ENCODE measurements around the gene ZNF169. TPM values are rescaled to one million over a fixed set of nuclear protein-coding genes. Genes with fewer than 3 reads are reported as not detected.

The ZNF169 gene
- polyA plus RNA-seq, 1 donor from 2014 or later, result 8.3 TPM

DNA sequence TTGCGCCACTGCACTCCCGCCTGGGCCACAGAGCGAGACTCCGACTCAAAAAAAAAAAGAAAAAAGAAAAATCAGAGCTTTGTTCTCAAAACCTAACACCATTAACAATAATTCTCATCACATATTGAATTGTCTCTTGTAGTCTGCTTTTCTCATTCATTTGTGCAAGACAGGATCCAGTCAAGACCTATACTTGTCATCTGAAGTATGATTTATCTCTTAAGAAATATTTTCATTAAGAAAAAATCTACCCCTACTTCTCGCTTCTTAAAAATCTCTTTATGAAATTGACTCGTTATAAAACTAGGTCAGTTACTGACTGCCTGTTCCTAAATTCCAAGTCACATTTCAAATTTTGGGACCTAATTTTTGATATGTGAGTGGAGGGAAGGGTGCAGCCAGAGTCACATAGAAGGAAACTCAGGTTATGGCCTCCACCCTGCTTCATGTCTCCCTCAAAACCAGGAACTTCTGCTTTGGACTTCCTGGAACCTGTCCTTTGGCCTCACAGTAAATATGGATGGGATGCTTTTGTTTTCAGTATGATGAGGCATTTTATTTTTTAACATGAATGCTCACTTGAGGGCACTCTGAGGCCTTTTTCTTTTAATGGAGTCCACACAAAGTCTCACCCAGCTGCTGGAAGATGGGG, 18.9 kb downstream of the ZNF169 start:
- H3K79me2 ChIP-seq (replicated peaks; ENCODE audit: insufficient read depth, low read length), result no peaks in the 10 kb centered on the region
- no peak overlapping the region for H3K9ac ChIP-seq (ENCODE audit: low read length)
- no peak overlapping the region for H2AFZ ChIP-seq (ENCODE audit: low read depth, low read length)
- no peak overlapping the region for H3K27ac ChIP-seq (ENCODE audit: low read length)
- H3K36me3 ChIP-seq (ENCODE audit: insufficient read depth, low read length), result no peaks in the 10 kb centered on the region
- no peaks in the 10 kb centered on the region for H3K27me3 ChIP-seq (ENCODE audit: insufficient read depth, low read depth, low read length)
- no peak overlapping the region for H3K4me2 ChIP-seq (ENCODE audit: low read length)
- no peak for TF ChIP-seq RAD21 (conservative IDR thresholded peaks at IDR 0.05)
- TF ChIP-seq, protein P1, sequence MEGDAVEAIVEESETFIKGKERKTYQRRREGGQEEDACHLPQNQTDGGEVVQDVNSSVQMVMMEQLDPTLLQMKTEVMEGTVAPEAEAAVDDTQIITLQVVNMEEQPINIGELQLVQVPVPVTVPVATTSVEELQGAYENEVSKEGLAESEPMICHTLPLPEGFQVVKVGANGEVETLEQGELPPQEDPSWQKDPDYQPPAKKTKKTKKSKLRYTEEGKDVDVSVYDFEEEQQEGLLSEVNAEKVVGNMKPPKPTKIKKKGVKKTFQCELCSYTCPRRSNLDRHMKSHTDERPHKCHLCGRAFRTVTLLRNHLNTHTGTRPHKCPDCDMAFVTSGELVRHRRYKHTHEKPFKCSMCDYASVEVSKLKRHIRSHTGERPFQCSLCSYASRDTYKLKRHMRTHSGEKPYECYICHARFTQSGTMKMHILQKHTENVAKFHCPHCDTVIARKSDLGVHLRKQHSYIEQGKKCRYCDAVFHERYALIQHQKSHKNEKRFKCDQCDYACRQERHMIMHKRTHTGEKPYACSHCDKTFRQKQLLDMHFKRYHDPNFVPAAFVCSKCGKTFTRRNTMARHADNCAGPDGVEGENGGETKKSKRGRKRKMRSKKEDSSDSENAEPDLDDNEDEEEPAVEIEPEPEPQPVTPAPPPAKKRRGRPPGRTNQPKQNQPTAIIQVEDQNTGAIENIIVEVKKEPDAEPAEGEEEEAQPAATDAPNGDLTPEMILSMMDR (IDR thresholded peaks at IDR 0.05; ENCODE audit: poor library complexity, severe bottlenecking), result no peak
- no peaks in the 10 kb centered on the region for H3K9me2 ChIP-seq (ENCODE audit: insufficient read depth, low read length)
- H3K9me3 ChIP-seq (ENCODE audit: low read length), result no peaks in the 10 kb centered on the region
- H3K4me3 ChIP-seq (ENCODE audit: low read length), result no peak overlapping the region
- no peaks in the 10 kb centered on the region for H4K20me1 ChIP-seq (ENCODE audit: insufficient read depth)
- no peaks in the 10 kb centered on the region for H3F3A ChIP-seq (ENCODE audit: insufficient read depth, low read length, poor library complexity, severe bottlenecking)

DNA sequence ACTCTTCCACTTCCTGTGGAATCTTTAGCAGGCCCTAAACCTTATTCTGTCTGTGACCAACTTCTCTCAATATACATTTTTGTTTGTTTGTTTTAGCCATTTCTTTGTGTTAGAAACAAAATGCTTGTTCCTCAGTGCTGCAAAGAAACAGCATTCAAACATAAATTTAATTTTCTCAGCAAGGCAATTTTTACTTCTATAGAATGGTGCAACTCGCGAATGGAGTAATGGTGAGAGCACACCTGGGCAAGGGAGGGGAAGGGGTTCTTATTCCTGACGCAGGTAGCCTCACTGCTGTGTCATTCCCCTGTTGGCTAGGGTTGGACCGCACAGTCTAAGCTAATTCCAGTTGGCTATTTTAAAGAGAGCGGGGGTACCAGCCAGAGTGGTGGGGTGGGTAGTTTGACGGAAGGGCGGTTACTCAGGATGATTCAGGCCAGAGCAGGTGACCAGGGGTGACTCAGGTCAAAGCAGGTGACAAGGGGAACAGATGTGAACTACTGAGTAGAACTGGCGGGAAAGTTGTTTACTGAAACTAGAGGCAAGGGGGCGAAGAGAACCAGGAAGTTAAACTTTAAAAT, 21.4 kb downstream of the ZNF169 start:
- no peaks in the 10 kb centered on the region for H3K27me3 ChIP-seq (ENCODE audit: insufficient read depth, low read depth, low read length)
- no peaks in the 10 kb centered on the region for H3K9me3 ChIP-seq (ENCODE audit: low read length)
- no peak overlapping the region for H3K9ac ChIP-seq (ENCODE audit: low read length)
- no peaks in the 10 kb centered on the region for H3F3A ChIP-seq (ENCODE audit: insufficient read depth, low read length, poor library complexity, severe bottlenecking)
- no peaks in the 10 kb centered on the region for H3K36me3 ChIP-seq (ENCODE audit: insufficient read depth, low read length)
- H4K20me1 ChIP-seq (ENCODE audit: insufficient read depth), result no peaks in the 10 kb centered on the region
- no peak overlapping the region for H3K4me2 ChIP-seq (ENCODE audit: low read length)
- H3K4me3 ChIP-seq (ENCODE audit: low read length), result no peak overlapping the region
- no peak overlapping the region for H3K27ac ChIP-seq (ENCODE audit: low read length)
- no peak for TF ChIP-seq POLR2AphosphoS5 (IDR thresholded peaks at IDR 0.05)
- no peak for TF ChIP-seq EP300 (conservative IDR thresholded peaks at IDR 0.05; ENCODE audit: poor library complexity, severe bottlenecking)
- TF ChIP-seq, protein P2, sequence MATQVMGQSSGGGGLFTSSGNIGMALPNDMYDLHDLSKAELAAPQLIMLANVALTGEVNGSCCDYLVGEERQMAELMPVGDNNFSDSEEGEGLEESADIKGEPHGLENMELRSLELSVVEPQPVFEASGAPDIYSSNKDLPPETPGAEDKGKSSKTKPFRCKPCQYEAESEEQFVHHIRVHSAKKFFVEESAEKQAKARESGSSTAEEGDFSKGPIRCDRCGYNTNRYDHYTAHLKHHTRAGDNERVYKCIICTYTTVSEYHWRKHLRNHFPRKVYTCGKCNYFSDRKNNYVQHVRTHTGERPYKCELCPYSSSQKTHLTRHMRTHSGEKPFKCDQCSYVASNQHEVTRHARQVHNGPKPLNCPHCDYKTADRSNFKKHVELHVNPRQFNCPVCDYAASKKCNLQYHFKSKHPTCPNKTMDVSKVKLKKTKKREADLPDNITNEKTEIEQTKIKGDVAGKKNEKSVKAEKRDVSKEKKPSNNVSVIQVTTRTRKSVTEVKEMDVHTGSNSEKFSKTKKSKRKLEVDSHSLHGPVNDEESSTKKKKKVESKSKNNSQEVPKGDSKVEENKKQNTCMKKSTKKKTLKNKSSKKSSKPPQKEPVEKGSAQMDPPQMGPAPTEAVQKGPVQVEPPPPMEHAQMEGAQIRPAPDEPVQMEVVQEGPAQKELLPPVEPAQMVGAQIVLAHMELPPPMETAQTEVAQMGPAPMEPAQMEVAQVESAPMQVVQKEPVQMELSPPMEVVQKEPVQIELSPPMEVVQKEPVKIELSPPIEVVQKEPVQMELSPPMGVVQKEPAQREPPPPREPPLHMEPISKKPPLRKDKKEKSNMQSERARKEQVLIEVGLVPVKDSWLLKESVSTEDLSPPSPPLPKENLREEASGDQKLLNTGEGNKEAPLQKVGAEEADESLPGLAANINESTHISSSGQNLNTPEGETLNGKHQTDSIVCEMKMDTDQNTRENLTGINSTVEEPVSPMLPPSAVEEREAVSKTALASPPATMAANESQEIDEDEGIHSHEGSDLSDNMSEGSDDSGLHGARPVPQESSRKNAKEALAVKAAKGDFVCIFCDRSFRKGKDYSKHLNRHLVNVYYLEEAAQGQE (IDR thresholded peaks at IDR 0.05; ENCODE audit: borderline replicate concordance), result no peak
- TF ChIP-seq, protein P1 (IDR thresholded peaks at IDR 0.05; ENCODE audit: poor library complexity, severe bottlenecking), result no peak
- TF ChIP-seq MXI1 (conservative IDR thresholded peaks at IDR 0.05; ENCODE audit: poor library complexity, severe bottlenecking), result no peak
- TF ChIP-seq SMC3 (conservative IDR thresholded peaks at IDR 0.05; ENCODE audit: poor library complexity), result no peak
- no peak for TF ChIP-seq TAF1 (IDR thresholded peaks at IDR 0.05; ENCODE audit: low read depth)
- no peak overlapping the region for H2AFZ ChIP-seq (ENCODE audit: low read depth, low read length)
- no peaks in the 10 kb centered on the region for H3K9me2 ChIP-seq (ENCODE audit: insufficient read depth, low read length)
- H3K79me2 ChIP-seq (replicated peaks; ENCODE audit: insufficient read depth, low read length), result no peaks in the 10 kb centered on the region

All from neural cell (in vitro differentiated cells).